Gastroesophageal sphincter (tissue), 4 donors: ENCODE measurements around the gene MEIS2. TPM values are rescaled to one million over a fixed set of nuclear protein-coding genes. Genes with fewer than 3 reads are reported as not detected.

Experiments
- ATAC-seq: fragments of 150-250 bp; one replicate; pipeline ENCODE4 v1.9.1; 2016; ENCODE audit warnings: mild to moderate bottlenecking, moderate library complexity
- H3K27ac ChIP-seq, 4 donors: fragments of 200-600 bp; sonication (generic) in 3 of 4; 1 replicate in 3 of 4; 2 replicates in 1 of 4; pipeline ENCODE4 v1.5.1; 2016 to 2019
- H3K27me3 ChIP-seq: fragments of 200-600 bp; sonication (generic); one replicate; pipeline ENCODE4 v1.5.1; 2019
- H3K36me3 ChIP-seq, 2 donors: fragments of 200-600 bp; sonication (generic); one replicate each; pipeline ENCODE4 v1.5.1; 2019; ENCODE audit warnings: control low read depth in 1 of 2
- H3K4me1 ChIP-seq, 3 donors: fragments of 200-600 bp; sonication (generic); 1 replicate in 2 of 3; 2 replicates in 1 of 3; pipeline ENCODE4 v1.5.1; 2016 to 2019; ENCODE audit warnings: control low read depth in 2 of 3
- H3K4me3 ChIP-seq, 2 donors: fragments of 200-600 bp; sonication (generic); one replicate each; pipeline ENCODE4 v1.5.1; 2019; ENCODE audit warnings: mild to moderate bottlenecking in 1 of 2, moderate library complexity in 1 of 2
- H3K9me3 ChIP-seq, 3 donors: fragments of 200-600 bp; sonication (generic); one replicate each; pipeline ENCODE4 v1.5.1; 2017 to 2019; ENCODE audit warnings: control low read depth in 2 of 3
- CTCF ChIP-seq, 4 experiments: fragments of 200-600 bp in 2 of 4; fragments of 450-650 bp in 2 of 4; sonication (generic) in 1 of 4; IDR thresholded peaks; one replicate each; pipeline ENCODE4 v1.5.1; 2017 to 2019; ENCODE audit warnings: antibody characterized with exemption in 4 of 4, mild to moderate bottlenecking in 2 of 4, moderate library complexity in 2 of 4
- EP300 ChIP-seq: sonication (generic); formaldehyde crosslinking; IDR thresholded peaks from one replicate; pipeline ENCODE4 v1.6.1; 2017; ENCODE audit warnings: antibody characterized with exemption, mild to moderate bottlenecking
- POLR2A ChIP-seq, 2 donors: fragments of 450-650 bp; IDR thresholded peaks; one replicate each; pipeline ENCODE4 v1.6.1; 2017; ENCODE audit warnings: antibody characterized with exemption in 2 of 2, mild to moderate bottlenecking in 2 of 2, moderate library complexity in 1 of 2
- POLR2AphosphoS5 ChIP-seq: sonication (generic); formaldehyde crosslinking; IDR thresholded peaks from one replicate; pipeline ENCODE4 v1.6.1; 2017; ENCODE audit warnings: antibody characterized with exemption
- WGBS, 2 donors: methylation state at CpG; one replicate each; pipeline ENCODE4 v1.1.5; 2018; ENCODE audit warnings: low coverage in 1 of 2; 5-methylcytosine and 5-hydroxymethylcytosine counted together
- total RNA-seq, 4 donors: library from RNA; depleted of rRNA; stranded (reverse); fragments of >200 nt; gene quantifications; one replicate each; pipeline ENCODE4 v1.1.0, GENCODE V29; 2016

The MEIS2 gene
- total RNA-seq, 4 donors from 2014 or later: 43.1 to 108 (median 85.7) TPM

- Histone ChIP-seq H3K36me3 (no peaks in the 10 kb centered on the region), H3K9me3 (no peaks in the 10 kb centered on the region), H3K4me3 (peak overlapping the region in 1 of 2 donors; percentile 3), H3K27ac (peak overlapping the region; percentile 65 to 84 (median 74)), H3K4me1 (peaks cover 7 to 58% (median 15%) of the 10 kb centered on the region in 3 donors), H3K27me3 (no peaks in the 10 kb centered on the region)
- no peak for ATAC-seq
- no peak for TF ChIP-seq POLR2A (IDR thresholded peaks at IDR 0.05)
- no peak for TF ChIP-seq CTCF (IDR thresholded peaks at IDR 0.05)
- WGBS, 2 donors: 11 to 28% methylated on average over 10 to 15 of the region's 18 CpGs
Observed at GRCh38 chr15:37019479-37020433, 80.6 kb downstream of the MEIS2 start.

GRCh38 chr15:37017031-37017625 is 83.2 kb downstream of the MEIS2 start:
- H3K4me3 ChIP-seq: no peak overlapping the region
- H3K27me3 ChIP-seq: no peaks in the 10 kb centered on the region
- TF ChIP-seq EP300 (no peak), POLR2A (IDR thresholded peaks at IDR 0.05) (no peak), CTCF (IDR thresholded peaks at IDR 0.05) (no peak)
- H3K9me3 ChIP-seq: no peaks in the 10 kb centered on the region
- H3K27ac ChIP-seq: peak overlapping the region; percentile 56 to 80 (median 76)
- H3K4me1 ChIP-seq: peaks cover 7 to 53% (median 20%) of the 10 kb centered on the region in 3 donors
- ATAC-seq: no peak
- WGBS, 2 donors: 84 to 86% methylated on average over 4 to 11 of the region's 11 CpGs
- no peaks in the 10 kb centered on the region for H3K36me3 ChIP-seq

GRCh38 chr15:37016231-37016630 is 84.1 kb downstream of the MEIS2 start:
- peak; percentile 55 for ATAC-seq

GRCh38 chr15:37015451-37015850 is 84.9 kb downstream of the MEIS2 start:
- no peaks in the 10 kb centered on the region for H3K36me3 ChIP-seq
- H3K4me3 ChIP-seq: no peak overlapping the region
- no peak for TF ChIP-seq POLR2AphosphoS5
- no peak for TF ChIP-seq POLR2A (IDR thresholded peaks at IDR 0.05)
- no peak for TF ChIP-seq CTCF (IDR thresholded peaks at IDR 0.05)
- TF ChIP-seq EP300: no peak
- peak overlapping the region; percentile 70 to 80 (median 76) for H3K27ac ChIP-seq
- H3K4me1 ChIP-seq: peaks cover 7 to 48% (median 20%) of the 10 kb centered on the region in 3 donors
- ATAC-seq: no peak
- 6 to 17% methylated on average over 2 to 4 of the region's 4 CpGs for WGBS, 2 donors
- no peaks in the 10 kb centered on the region for H3K27me3 ChIP-seq
- no peaks in the 10 kb centered on the region for H3K9me3 ChIP-seq

More at GRCh38 chr15:37016231-37016630, 84.1 kb downstream of the MEIS2 start:
- Histone ChIP-seq H3K9me3 (no peaks in the 10 kb centered on the region), H3K4me1 (peaks cover 7 to 53% (median 20%) of the 10 kb centered on the region in 3 donors), H3K27ac (peak overlapping the region; percentile 70 to 80 (median 76)), H3K27me3 (no peaks in the 10 kb centered on the region), H3K4me3 (peak overlapping the region; percentile 10 to 14), H3K36me3 (no peaks in the 10 kb centered on the region)
- no peak for TF ChIP-seq POLR2A (IDR thresholded peaks at IDR 0.05)
- peak; percentile 64 for TF ChIP-seq POLR2AphosphoS5
- 17 to 28% methylated on average over 7 of the region's 7 CpGs for WGBS, 2 donors

GRCh38 chr15:37015035-37015434 is 85.3 kb downstream of the MEIS2 start:
- Histone ChIP-seq H3K27me3 (no peaks in the 10 kb centered on the region), H3K4me1 (peaks cover 7 to 44% (median 20%) of the 10 kb centered on the region in 3 donors), H3K9me3 (no peaks in the 10 kb centered on the region), H3K27ac (peak overlapping the region; percentile 70 to 80 (median 76)), H3K36me3 (no peaks in the 10 kb centered on the region), H3K4me3 (no peak overlapping the region)
- TF ChIP-seq POLR2AphosphoS5 (peak; percentile 37), CTCF (IDR thresholded peaks at IDR 0.05) (no peak), EP300 (no peak)
- ATAC-seq: peak; percentile 54
- WGBS, 2 donors: 22 to 64% methylated on average over 9 of the region's 9 CpGs
